Measurements from ENCODE around the gene RTL1. TPM values are rescaled to one million over a fixed set of nuclear protein-coding genes. Genes with fewer than 3 reads are reported as not detected.

RTL1 gene
- total and polyA plus RNA-seq, 2 of the 8 experiments (the other 6 are each of a cell fraction or from before 2014, with no cell fraction given) = not detected

GRCh38 chr14:100854435-100854834, 49.1 kb downstream of the RTL1 start:
- no peaks in the 10 kb centered on the region for H3K79me1 ChIP-seq (ENCODE audit: low read depth, low read length)
- H2AFZ ChIP-seq (ENCODE audit: low read length) = no peak overlapping the region
- H3K9ac ChIP-seq (replicated peaks in 1 of 4; ENCODE audit: extremely low read depth in 1 of 4, low read depth in 3 of 4, low read length in 3 of 4) = no peak overlapping the region
- no peak overlapping the region for H3K23ac ChIP-seq (ENCODE audit: insufficient read length)
- no peak for DNase-seq (ENCODE audit: low read depth in 1 of 2, low spot score in 2 of 2)
- no peaks in the 10 kb centered on the region for H3K23me2 ChIP-seq (ENCODE audit: low read depth, low read length)
- H2BK12ac ChIP-seq (ENCODE audit: low read depth, low read length) = no peak overlapping the region
- no peak overlapping the region for H2BK5ac ChIP-seq (ENCODE audit: low read depth, low read length)
- H2AK5ac ChIP-seq (ENCODE audit: low read depth, low read length) = no peak overlapping the region
- H4K8ac ChIP-seq (ENCODE audit: extremely low read depth, insufficient read depth, low read length) = no peak overlapping the region
- H3K27ac ChIP-seq (ENCODE audit: low read depth, low read length) = no peak overlapping the region
- H3K79me2 ChIP-seq (ENCODE audit: control insufficient read depth in 1 of 2, insufficient read depth in 2 of 2, low read length in 2 of 2) = no peaks in the 10 kb centered on the region
- H4K91ac ChIP-seq (replicated peaks; ENCODE audit: insufficient read length, low read length) = no peak overlapping the region
- 98% methylated on average over 5 of the region's 5 CpGs; no CpG with 5 or more reads in 1 of the 2 experiments for WGBS, 2 experiments (ENCODE audit: extremely low coverage in 1 of 2, insufficient coverage in 1 of 2, insufficient read length in 1 of 2, insufficient replicate concordance in 2 of 2, low coverage in 1 of 2, low lambda C conversion rate in 2 of 2, missing lambda C conversion rate in 1 of 2)
- no peak overlapping the region for H3K18ac ChIP-seq (ENCODE audit: extremely low read depth, low read length)
- H4K5ac ChIP-seq (ENCODE audit: insufficient read length, low read depth, low read length) = no peak overlapping the region
- no peaks in the 10 kb centered on the region for H3K9me3 ChIP-seq (ENCODE audit: insufficient read depth in 2 of 2, low read depth in 1 of 2, low read length in 1 of 2)
- POLR2A ChIA-PET (ENCODE audit: partially characterized antibody) = no interaction called here
- H2BK20ac ChIP-seq (ENCODE audit: low read length) = no peak overlapping the region
- no peak for FAIRE-seq
- no peaks in the 10 kb centered on the region for H3K27me3 ChIP-seq (replicated peaks in 1 of 4; ENCODE audit: control insufficient read depth in 3 of 4, extremely low read depth in 1 of 4, insufficient read depth in 3 of 4, low read length in 3 of 4)
- H3K14ac ChIP-seq (ENCODE audit: insufficient read length) = no peak overlapping the region
- H3K36me3 ChIP-seq (ENCODE audit: control insufficient read depth in 2 of 4, insufficient read depth in 4 of 4, low read length in 3 of 4) = no peaks in the 10 kb centered on the region
- H3K4me3 ChIP-seq (ENCODE audit: extremely low read depth in 1 of 4, insufficient read depth in 2 of 4, low read depth in 3 of 4, low read length in 4 of 4) = no peak overlapping the region
- CTCF ChIA-PET (ENCODE audit: partially characterized antibody) = interaction anchor here (0.5 to 9.5 kb wide), 6 partner anchors 10 to 335 kb away, joined by 3 to 70 read pairs (median 6); partner anchors contain the start of gene RTL1
- H3K4me1 ChIP-seq (replicated peaks in 1 of 4; ENCODE audit: control insufficient read depth in 3 of 4, insufficient read depth in 4 of 4, low read length in 3 of 4) = no peaks in the 10 kb centered on the region
- H3K56ac ChIP-seq (replicated peaks; ENCODE audit: insufficient read length, low read depth, low read length) = no peak overlapping the region
- no peak overlapping the region for H3K4ac ChIP-seq (replicated peaks; ENCODE audit: insufficient read length, low read depth, low read length)
- H2BK15ac ChIP-seq (ENCODE audit: low read length) = no peak overlapping the region
- H3K4me2 ChIP-seq (ENCODE audit: insufficient read depth in 1 of 2, low read depth in 2 of 2, low read length in 2 of 2) = no peak overlapping the region
- H4K20me1 ChIP-seq (replicated peaks in 1 of 2; ENCODE audit: control insufficient read depth in 1 of 2, insufficient read depth in 2 of 2, low read length in 2 of 2) = no peaks in the 10 kb centered on the region
- H2BK120ac ChIP-seq (replicated peaks; ENCODE audit: low read depth, low read length) = no peak overlapping the region
- TF ChIP-seq RXRA (IDR thresholded peaks at IDR 0.05; ENCODE audit: insufficient read depth, low read depth, low read length) = no peak
- TF ChIP-seq GABPA (IDR thresholded peaks at IDR 0.05; ENCODE audit: borderline replicate concordance, insufficient read depth, low read length) = no peak
- TF ChIP-seq CREB1 (IDR thresholded peaks at IDR 0.05) = no peak
- TF ChIP-seq ATF2 (IDR thresholded peaks at IDR 0.05; ENCODE audit: low read length) = no peak
- TF ChIP-seq CTBP2 (IDR thresholded peaks at IDR 0.05; ENCODE audit: borderline replicate concordance, insufficient read depth, insufficient read length, low read length) = no peak
- no peak for TF ChIP-seq RAD21 (IDR thresholded peaks at IDR 0.05 in 1 of 2, conservative IDR thresholded peaks at IDR 0.05 in 1 of 2; ENCODE audit: low read depth in 2 of 2, low read length in 2 of 2)
- no peak for TF ChIP-seq BACH1 (IDR thresholded peaks at IDR 0.05; ENCODE audit: low read length)
- TF ChIP-seq TBP (IDR thresholded peaks at IDR 0.05; ENCODE audit: low read depth, low read length) = no peak
- TF ChIP-seq KDM5A (IDR thresholded peaks at IDR 0.05; ENCODE audit: low read length) = no peak
- TF ChIP-seq EGR1 (IDR thresholded peaks at IDR 0.05; ENCODE audit: borderline replicate concordance, low read depth, low read length) = no peak
- no peak for TF ChIP-seq EZH2 (IDR thresholded peaks at IDR 0.05; ENCODE audit: low read depth, low read length, severe bottlenecking)
- no peak for TF ChIP-seq POLR2A (IDR thresholded peaks at IDR 0.05; ENCODE audit: control extremely low read depth in 1 of 2, low read depth in 2 of 2, low read length in 2 of 2)
- TF ChIP-seq SUZ12 (IDR thresholded peaks at IDR 0.05; ENCODE audit: low read length) = no peak

Measured in H1 (cell line).